ENCODE data around the gene TOLLIP. TPM values are rescaled to one million over a fixed set of nuclear protein-coding genes. Genes with fewer than 3 reads are reported as not detected.

TOLLIP gene
- total and polyA plus RNA-seq, 2 of the 4 experiments (the other 2 are of a cell fraction): 19.7 to 42.9 TPM

GRCh38 chr11:1242289-1242688 lies 67.1 kb downstream of the TOLLIP start:
- Histone ChIP-seq H3K23ac (ENCODE audit: low read depth, low read length) (no peak overlapping the region), H2BK15ac (ENCODE audit: low read depth, low read length) (no peak overlapping the region), H2BK120ac (ENCODE audit: low read depth, low read length) (no peak overlapping the region), H4K91ac (ENCODE audit: insufficient read depth, low read depth, low read length) (no peak overlapping the region), H4K5ac (ENCODE audit: low read depth, low read length) (no peak overlapping the region), H3K14ac (replicated peaks; ENCODE audit: low read depth, low read length) (no peak overlapping the region), H2AFZ (replicated peaks; ENCODE audit: low read length, poor library complexity) (no peak overlapping the region), H2AK5ac (ENCODE audit: low read depth, low read length) (no peak overlapping the region), H3K27me3 (ENCODE audit: control insufficient read depth, insufficient read depth, low read length) (no peaks in the 10 kb centered on the region; the same call in 1 of the 2 replicates), H3K79me1 (ENCODE audit: low read depth in 1 of 2, low read length in 2 of 2) (no peaks in the 10 kb centered on the region), H3K9ac (ENCODE audit: low read depth, low read length) (no peak overlapping the region), H3K4me2 (ENCODE audit: low read depth, low read length) (no peak overlapping the region), H3K9me1 (ENCODE audit: insufficient read depth, low read length) (no peaks in the 10 kb centered on the region), H3K56ac (ENCODE audit: extremely low read depth, insufficient read depth, low read length) (no peak overlapping the region), H2AK9ac (replicated peaks; ENCODE audit: low read depth, low read length, poor library complexity) (no peak overlapping the region), H4K20me1 (ENCODE audit: insufficient read depth, low read length) (no peaks in the 10 kb centered on the region), H3K4me1 (ENCODE audit: control insufficient read depth, insufficient read depth, low read length) (no peaks in the 10 kb centered on the region), H3K9me3 (ENCODE audit: control insufficient read depth, insufficient read depth, low read length) (peaks cover 18% of the 10 kb centered on the region; the same call in 1 of the 2 replicates), H2BK20ac (ENCODE audit: low read depth, low read length) (no peak overlapping the region), H3K36me3 (ENCODE audit: control insufficient read depth, insufficient read depth, low read length) (no peaks in the 10 kb centered on the region), H4K8ac (ENCODE audit: low read depth in 2 of 2, low read length in 2 of 2) (no peak overlapping the region), H3K4me3 (ENCODE audit: insufficient read depth, low read depth, low read length) (no peak overlapping the region), H3K27ac (ENCODE audit: insufficient read depth, low read length) (no peak overlapping the region), H2BK5ac (ENCODE audit: low read depth, low read length, poor library complexity, severe bottlenecking) (no peak overlapping the region), H3K4ac (ENCODE audit: low read depth, low read length) (no peak overlapping the region), H3K18ac (ENCODE audit: low read depth, low read length) (no peak overlapping the region)
- dilution Hi-C loops (cut with HindIII; ENCODE audit: low sequenced_read_pairs, unreplicated experiment): no loop called here
- 85% methylated on average over 16 of the region's 20 CpGs; no CpG with 5 or more reads in 1 of the 2 experiments for WGBS, 2 experiments (ENCODE audit: extremely low coverage in 2 of 2, insufficient read length in 1 of 2)
- ATAC-seq (ENCODE audit: low read depth) (no peak), DNase-seq (no peak)
- POLR2A ChIA-PET (ENCODE audit: unreplicated experiment): no interaction called here
- TF ChIP-seq CHD1 (IDR thresholded peaks at IDR 0.05; ENCODE audit: low read depth, low read length): no peak
- TF ChIP-seq MAFK (IDR thresholded peaks at IDR 0.05; ENCODE audit: low read depth, low read length): no peak
- no peak for TF ChIP-seq POLR2A (IDR thresholded peaks at IDR 0.05; ENCODE audit: low read depth, low read length)
- no peak for TF ChIP-seq CTCF (conservative IDR thresholded peaks at IDR 0.05; ENCODE audit: low read depth, low read length)
- no peak for TF ChIP-seq FOS (IDR thresholded peaks at IDR 0.05; ENCODE audit: low read depth, low read length)
- no peak for TF ChIP-seq MXI1 (IDR thresholded peaks at IDR 0.05; ENCODE audit: borderline replicate concordance, low read depth, low read length)
- no peak for TF ChIP-seq NFE2L2 (IDR thresholded peaks at IDR 0.05; ENCODE audit: low read depth, low read length)
- BruUV-seq (replicated peaks): no TSS peak
- intact Hi-C loops (cut with micrococcal nuclease): no loop called here
- in situ Hi-C loops (cut with MboI; ENCODE audit: low sequenced_read_pairs): no loop called here
- CTCF ChIA-PET: no interaction called here

All from IMR-90 (cell line).